Vagina (tissue), 2 donors: ENCODE data around the gene NPAS3. TPM values are rescaled to one million over a fixed set of nuclear protein-coding genes. Genes with fewer than 3 reads are reported as not detected.

Source experiments
- DNase-seq, 2 donors: peaks; one replicate each; pipeline ENCODE4 v3.0.0-alpha.2; 2017; ENCODE audit errors: extremely low spot score in 2 of 2
- H3K27ac ChIP-seq: fragments of 200-600 bp; sonication (generic); one replicate; pipeline ENCODE4 v1.5.1; 2019
- H3K27me3 ChIP-seq: fragments of 200-600 bp; sonication (generic); one replicate; pipeline ENCODE4 v1.5.1; 2019
- H3K36me3 ChIP-seq, 2 donors: fragments of 200-600 bp; sonication (generic); one replicate each; pipeline ENCODE4 v1.5.1; 2017 to 2019
- H3K4me1 ChIP-seq: fragments of 200-600 bp; sonication (generic); one replicate; pipeline ENCODE4 v1.5.1; 2019
- H3K4me3 ChIP-seq, 2 donors: fragments of 200-600 bp; sonication (generic); 1 replicate in 1 of 2; 2 replicates in 1 of 2; pipeline ENCODE4 v1.5.1; 2016 to 2019
- H3K9me3 ChIP-seq: fragments of 200-600 bp; sonication (generic); one replicate; pipeline ENCODE4 v1.5.1; 2019
- CTCF ChIP-seq, 3 experiments: fragments of 450-650 bp in 2 of 3; fragments of 200-600 bp in 1 of 3; sonication (generic) in 1 of 3; IDR thresholded peaks; one replicate each; pipeline ENCODE4 v1.5.1; 2017 to 2019; ENCODE audit warnings: antibody characterized with exemption in 3 of 3, mild to moderate bottlenecking in 2 of 3, moderate library complexity in 2 of 3
- POLR2A ChIP-seq, 2 donors: fragments of 450-650 bp; IDR thresholded peaks; one replicate each; pipeline ENCODE4 v1.6.1; 2017; ENCODE audit warnings: antibody characterized with exemption in 2 of 2, mild to moderate bottlenecking in 2 of 2, moderate library complexity in 2 of 2
- POLR2AphosphoS5 ChIP-seq, 2 donors: sonication (generic); formaldehyde crosslinking; IDR thresholded peaks; one replicate each; pipeline ENCODE4 v1.9.0; 2017; ENCODE audit warnings: antibody characterized with exemption in 2 of 2, mild to moderate bottlenecking in 2 of 2, low read depth in 1 of 2; ENCODE audit not compliant: insufficient read depth in 1 of 2
- intact Hi-C: fragments of 100-400 bp; cut with DNase I; formaldehyde crosslinking; loops from one replicate; pipeline ENCODE4 v1.15.1; 2023
- total RNA-seq: library from RNA; depleted of rRNA; stranded (reverse); fragments of >200 nt; gene quantifications from one replicate; pipeline ENCODE4 v1.2.3, GENCODE V29; 2016

Gene NPAS3
- total RNA-seq, 1 donor from 2014 or later, result 1.2 TPM

GRCh38 chr14:33548606-33549005 lies 609.9 kb downstream of the NPAS3 start:
- no peak for DNase-seq
- no peak for TF ChIP-seq CTCF (IDR thresholded peaks at IDR 0.05)
- no peak for TF ChIP-seq POLR2AphosphoS5 (IDR thresholded peaks at IDR 0.05; ENCODE audit: insufficient read depth in 1 of 2, low read depth in 1 of 2)
- TF ChIP-seq POLR2A (IDR thresholded peaks at IDR 0.05), result no peak
- Histone ChIP-seq H3K4me3 (no peak overlapping the region), H3K9me3 (no peaks in the 10 kb centered on the region), H3K27ac (no peak overlapping the region), H3K27me3 (no peaks in the 10 kb centered on the region), H3K4me1 (no peaks in the 10 kb centered on the region), H3K36me3 (no peaks in the 10 kb centered on the region)
- intact Hi-C loops, result no loop called here

- intact Hi-C loops, result no loop called here
- Histone ChIP-seq H3K27ac (no peak overlapping the region), H3K36me3 (no peaks in the 10 kb centered on the region), H3K4me1 (no peaks in the 10 kb centered on the region), H3K4me3 (no peak overlapping the region), H3K27me3 (no peaks in the 10 kb centered on the region), H3K9me3 (no peaks in the 10 kb centered on the region)
- no peak for TF ChIP-seq CTCF (IDR thresholded peaks at IDR 0.05)
- TF ChIP-seq POLR2AphosphoS5 (IDR thresholded peaks at IDR 0.05; ENCODE audit: insufficient read depth in 1 of 2, low read depth in 1 of 2), result no peak
- TF ChIP-seq POLR2A (IDR thresholded peaks at IDR 0.05), result no peak
- no peak for DNase-seq
These were observed 613.3 kb downstream of the NPAS3 start for GRCh38 chr14:33551963-33552362.

- Histone ChIP-seq H3K4me3 (no peak overlapping the region), H3K9me3 (no peaks in the 10 kb centered on the region), H3K36me3 (no peaks in the 10 kb centered on the region), H3K4me1 (no peaks in the 10 kb centered on the region), H3K27ac (no peak overlapping the region), H3K27me3 (no peaks in the 10 kb centered on the region)
- intact Hi-C loops, result no loop called here
- TF ChIP-seq POLR2A (IDR thresholded peaks at IDR 0.05) (no peak), POLR2AphosphoS5 (IDR thresholded peaks at IDR 0.05; ENCODE audit: insufficient read depth in 1 of 2, low read depth in 1 of 2) (no peak), CTCF (IDR thresholded peaks at IDR 0.05) (no peak)
- no peak for DNase-seq
These were observed 615.1 kb downstream of the NPAS3 start for GRCh38 chr14:33553706-33554278.

GRCh38 chr14:33554988-33555387 lies 616.3 kb downstream of the NPAS3 start:
- Histone ChIP-seq H3K4me3 (no peak overlapping the region), H3K27me3 (no peaks in the 10 kb centered on the region), H3K4me1 (no peaks in the 10 kb centered on the region), H3K9me3 (no peaks in the 10 kb centered on the region), H3K36me3 (no peaks in the 10 kb centered on the region), H3K27ac (no peak overlapping the region)
- TF ChIP-seq POLR2AphosphoS5 (IDR thresholded peaks at IDR 0.05; ENCODE audit: insufficient read depth in 1 of 2, low read depth in 1 of 2), result no peak
- TF ChIP-seq CTCF (IDR thresholded peaks at IDR 0.05), result no peak
- TF ChIP-seq POLR2A (IDR thresholded peaks at IDR 0.05), result no peak
- DNase-seq, result no peak
- intact Hi-C loops, result no loop called here

GRCh38 chr14:33555710-33556350 lies 617.2 kb downstream of the NPAS3 start:
- intact Hi-C loops, result no loop called here

More at GRCh38 chr14:33555710-33556350, 617.2 kb downstream of the NPAS3 start:
- Histone ChIP-seq H3K36me3 (no peaks in the 10 kb centered on the region), H3K27ac (no peak overlapping the region), H3K4me1 (no peaks in the 10 kb centered on the region), H3K27me3 (no peaks in the 10 kb centered on the region), H3K9me3 (no peaks in the 10 kb centered on the region), H3K4me3 (no peak overlapping the region)
- TF ChIP-seq POLR2AphosphoS5 (IDR thresholded peaks at IDR 0.05; ENCODE audit: insufficient read depth in 1 of 2, low read depth in 1 of 2), result no peak
- no peak for TF ChIP-seq CTCF (IDR thresholded peaks at IDR 0.05)
- TF ChIP-seq POLR2A (IDR thresholded peaks at IDR 0.05), result no peak
- no peak for DNase-seq
